Inflammatory macrophage (primary cell): ENCODE data around the gene TACC2.
A peak's percentile ranks its signal among the peaks of the same experiment; 100 is the strongest.
"Not testable (repeated sequence)": the region's sequence is repeated elsewhere in the genome, so short reads cannot be mapped to it uniquely, and the experiment has no call there.

Experiments
- DNase-seq, 2 donors: peaks; one replicate each; pipeline ENCODE4 v3.0.0-alpha.2; 2020 to 2022

TACC2 gene

DNA sequence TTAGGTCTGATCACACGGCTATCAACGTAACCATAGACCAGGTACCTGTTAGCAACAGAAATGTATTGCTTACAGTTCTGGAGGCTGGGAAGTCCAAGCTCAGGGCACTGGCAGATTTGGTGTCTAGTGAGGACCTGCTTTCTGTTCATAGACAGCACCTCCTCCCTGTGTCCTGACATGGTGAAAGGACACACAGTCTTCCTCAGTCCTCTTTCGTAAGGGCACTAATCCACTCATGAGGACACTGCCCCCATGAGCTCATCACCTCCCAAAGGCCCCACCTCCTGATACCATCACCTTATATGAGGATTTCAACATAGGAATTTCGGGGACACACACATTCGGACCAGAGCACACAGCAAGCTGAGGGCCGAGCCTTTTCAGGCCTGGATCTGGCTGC is 210.7 kb downstream of the TACC2 start:
- no peak for DNase-seq

DNA sequence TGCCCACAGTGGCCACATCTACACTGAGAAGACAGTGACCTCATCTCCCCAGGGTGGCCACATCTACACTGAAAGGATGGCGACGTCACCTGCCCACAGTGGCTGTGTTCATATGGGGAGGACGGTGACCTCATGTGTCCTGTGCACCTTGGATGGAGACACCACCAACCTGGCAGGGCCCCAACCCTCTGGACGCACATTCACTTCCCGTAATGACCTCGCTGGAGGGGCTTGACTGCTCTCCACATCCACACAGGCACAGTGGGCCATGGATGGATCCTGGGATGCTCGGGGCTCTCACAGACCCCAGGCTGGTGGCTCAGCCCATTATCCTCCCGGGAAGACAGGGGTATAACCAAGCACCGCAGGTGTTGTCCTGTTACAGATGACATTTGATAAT is 212.4 kb downstream of the TACC2 start:
- DNase-seq: no peak

DNA sequence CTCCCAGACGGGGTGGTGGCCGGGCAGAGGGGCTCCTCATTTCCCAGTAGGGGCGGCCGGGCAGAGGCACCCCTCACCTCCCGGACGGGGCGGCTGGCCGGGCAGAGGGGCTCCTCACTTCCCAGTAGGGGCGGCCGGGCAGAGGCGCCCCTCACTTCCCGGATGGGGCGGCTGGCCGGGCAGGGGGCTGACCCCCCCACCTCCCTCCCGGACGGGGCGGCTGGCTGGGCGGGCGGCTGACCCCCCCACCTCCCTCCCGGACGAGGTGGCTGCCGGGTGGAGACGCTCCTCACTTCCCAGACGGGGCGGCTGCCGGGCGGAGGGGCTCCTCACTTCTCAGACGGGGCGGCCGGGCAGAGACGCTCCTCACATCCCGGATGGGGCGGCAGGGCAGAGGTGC is 214.2 kb downstream of the TACC2 start:
- not testable (repeated sequence) for DNase-seq

DNA sequence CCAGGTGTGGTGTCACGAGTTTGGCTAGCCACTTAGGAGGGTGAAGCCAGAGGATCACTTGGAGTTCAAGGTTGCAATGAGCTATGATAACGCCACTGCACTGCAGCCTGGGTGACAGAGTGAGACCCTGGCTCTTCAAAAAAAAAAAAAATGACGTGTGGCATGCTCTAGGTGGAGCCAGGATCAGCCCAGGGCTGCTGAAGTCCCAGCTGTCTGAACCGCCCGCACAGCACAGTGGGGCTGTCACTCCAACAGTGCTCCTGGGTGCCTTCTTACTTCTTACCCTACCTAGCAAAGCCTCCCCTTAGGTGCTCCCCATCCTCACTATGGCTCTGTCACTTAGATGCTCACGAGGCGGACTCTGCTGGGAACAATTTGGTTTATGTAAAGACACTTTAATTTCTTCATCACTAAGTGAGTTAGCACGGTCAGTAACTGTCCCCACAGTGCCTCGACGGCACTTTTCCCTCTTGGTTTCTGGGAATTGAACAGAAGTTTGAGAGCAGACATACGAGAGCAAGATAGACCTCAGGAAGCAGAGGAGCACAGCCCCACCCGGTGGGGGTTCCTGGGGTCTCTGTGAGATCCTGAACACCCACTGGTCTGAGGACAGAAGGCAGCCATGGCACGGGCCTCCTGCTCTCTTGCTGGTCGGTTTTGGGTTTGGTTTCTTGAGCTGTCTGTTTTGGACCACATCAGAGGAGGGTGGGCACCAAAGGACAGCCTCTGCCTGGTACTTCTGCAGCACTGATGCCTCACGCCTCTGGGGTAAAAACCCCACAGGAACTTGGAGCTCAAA is 215.9 kb downstream of the TACC2 start:
- no peak for DNase-seq

DNA sequence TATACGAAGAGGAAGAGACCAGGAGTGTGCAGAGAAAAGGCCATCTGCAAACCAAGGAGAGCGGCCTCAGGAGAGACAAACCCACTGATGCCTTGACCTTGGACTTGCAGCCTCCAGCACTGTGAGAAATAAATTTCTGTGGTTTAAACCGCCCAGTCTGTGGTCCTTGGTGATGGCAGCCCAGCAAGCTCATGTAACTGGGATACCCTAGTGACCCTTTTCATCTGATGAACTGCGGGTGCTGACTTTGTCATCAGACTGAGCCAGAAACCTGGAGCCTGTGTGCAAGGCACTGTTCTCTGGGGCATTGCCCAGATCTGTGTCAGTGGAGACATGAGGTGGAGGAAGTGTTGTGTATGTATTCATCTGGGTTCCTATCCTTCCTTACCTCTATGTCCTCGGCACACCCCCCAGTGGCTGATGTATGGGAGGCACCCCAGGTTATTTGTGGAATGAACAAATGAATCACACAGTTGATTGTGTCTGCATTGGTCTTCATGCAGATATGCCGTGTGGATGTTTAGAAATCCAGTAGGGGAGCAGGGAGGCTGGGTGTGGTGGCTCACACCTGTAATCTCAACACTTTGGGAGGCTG is 217.6 kb downstream of the TACC2 start:
- no peak for DNase-seq

DNA sequence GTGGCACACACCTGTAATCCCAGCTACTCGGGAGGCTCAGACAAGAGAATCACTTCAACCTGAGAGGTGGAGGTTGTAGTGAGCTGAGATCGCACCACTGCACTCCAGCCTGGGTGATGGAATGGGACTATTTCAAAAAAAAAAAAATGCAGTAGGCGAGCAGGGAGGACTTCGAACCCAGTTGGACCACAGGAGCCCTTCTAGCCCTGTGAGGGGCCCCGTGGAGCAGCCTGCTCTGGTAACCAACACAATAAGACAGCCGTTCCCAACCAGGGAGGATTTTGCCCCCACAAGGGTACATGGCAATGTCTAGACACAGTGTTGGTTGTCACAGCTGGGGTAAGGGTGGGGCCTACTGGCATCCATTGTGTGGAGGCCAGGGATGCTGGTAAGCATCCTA is 218.2 kb downstream of the TACC2 start:
- DNase-seq: no peak

DNA sequence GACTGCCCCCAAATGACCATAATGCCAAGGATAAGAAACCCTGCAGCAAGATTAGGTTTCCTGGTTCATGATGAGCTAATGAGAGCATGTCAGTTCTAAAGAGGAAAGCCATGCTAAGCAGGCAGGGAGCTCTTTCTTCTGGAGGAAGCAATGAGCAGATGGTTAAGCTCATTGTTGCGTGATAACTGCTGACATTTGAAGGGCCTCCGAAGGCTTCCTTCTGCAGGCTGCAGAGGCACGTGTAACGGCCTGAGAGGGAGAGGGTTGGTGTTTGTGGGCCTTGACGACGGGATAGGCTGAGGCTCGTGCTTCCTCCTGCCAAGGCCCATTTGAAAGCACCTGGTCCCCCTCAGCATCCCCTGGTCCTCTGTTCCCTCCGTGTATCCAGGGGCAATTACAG is 218.6 kb downstream of the TACC2 start:
- DNase-seq: no peak

DNA sequence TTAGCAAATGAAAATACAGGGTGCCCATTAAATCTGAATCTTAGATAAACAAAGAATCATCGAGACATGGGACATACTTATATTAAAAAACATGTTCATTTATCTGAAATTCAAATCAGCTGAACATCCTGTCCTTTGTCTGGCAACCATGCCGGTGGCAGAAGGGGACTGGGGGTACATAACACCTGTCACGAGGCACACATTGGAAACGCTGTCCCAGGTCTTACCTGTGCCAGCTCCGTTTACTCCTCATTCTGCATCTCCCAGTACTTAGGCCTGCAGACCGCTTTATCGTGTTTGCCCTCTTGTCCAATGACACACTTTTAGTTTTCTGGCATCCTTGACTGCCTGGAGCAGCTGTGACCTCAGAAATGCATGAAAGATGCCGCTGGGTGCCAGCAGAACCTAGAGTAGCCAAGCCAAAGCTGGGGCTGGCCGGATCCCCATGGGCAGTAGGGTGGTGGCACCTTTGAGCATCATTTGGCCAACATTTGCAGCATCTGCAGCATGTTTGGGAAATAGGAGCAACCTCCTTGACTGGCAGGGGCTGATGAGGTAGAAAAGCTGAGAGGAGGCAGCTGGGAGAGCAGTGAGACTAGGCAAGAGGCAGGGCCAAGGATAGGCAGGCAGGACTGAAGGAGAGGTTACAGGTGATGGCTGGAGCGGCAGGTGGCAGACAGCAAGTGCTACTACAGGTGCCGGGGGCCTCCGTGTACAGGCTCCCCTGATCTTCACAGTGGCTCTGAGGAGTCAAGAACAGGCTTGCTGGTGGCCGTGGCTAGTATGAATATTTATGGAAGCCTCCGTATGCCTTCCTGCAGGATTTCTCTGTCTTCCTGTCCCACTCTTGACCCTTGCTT is 219.8 kb downstream of the TACC2 start:
- no peak for DNase-seq

DNA sequence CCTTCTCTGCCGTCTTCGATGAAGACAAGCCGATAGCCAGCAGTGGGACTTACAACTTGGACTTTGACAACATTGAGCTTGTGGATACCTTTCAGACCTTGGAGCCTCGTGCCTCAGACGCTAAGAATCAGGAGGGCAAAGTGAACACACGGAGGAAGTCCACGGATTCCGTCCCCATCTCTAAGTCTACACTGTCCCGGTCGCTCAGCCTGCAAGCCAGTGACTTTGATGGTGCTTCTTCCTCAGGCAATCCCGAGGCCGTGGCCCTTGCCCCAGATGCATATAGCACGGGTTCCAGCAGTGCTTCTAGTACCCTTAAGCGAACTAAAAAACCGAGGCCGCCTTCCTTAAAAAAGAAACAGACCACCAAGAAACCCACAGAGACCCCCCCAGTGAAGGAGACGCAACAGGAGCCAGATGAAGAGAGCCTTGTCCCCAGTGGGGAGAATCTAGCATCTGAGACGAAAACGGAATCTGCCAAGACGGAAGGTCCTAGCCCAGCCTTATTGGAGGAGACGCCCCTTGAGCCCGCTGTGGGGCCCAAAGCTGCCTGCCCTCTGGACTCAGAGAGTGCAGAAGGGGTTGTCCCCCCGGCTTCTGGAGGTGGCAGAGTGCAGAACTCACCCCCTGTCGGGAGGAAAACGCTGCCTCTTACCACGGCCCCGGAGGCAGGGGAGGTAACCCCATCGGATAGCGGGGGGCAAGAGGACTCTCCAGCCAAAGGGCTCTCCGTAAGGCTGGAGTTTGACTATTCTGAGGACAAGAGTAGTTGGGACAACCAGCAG is 221.7 kb downstream of the TACC2 start:
- DNase-seq: no peak

DNA sequence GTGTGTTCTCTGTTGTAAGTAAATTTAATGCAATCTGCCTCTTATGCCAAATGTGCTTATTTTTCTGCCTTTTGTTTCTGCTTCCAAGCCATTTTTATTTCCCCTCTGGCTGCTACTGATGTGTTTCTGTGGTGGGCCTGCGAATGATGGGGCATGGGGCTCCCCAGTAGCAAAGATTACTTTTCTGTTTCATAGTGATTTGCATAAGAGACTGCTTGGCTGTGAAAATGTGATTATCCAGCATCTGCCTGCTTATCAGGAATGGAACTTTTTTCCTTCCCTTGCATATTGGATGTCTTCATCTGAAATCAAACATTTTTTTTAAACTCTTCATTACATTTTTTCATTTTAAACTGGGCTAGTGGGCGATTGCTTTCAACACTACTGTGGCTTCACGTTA is 224.4 kb downstream of the TACC2 start:
- DNase-seq: no peak

DNA sequence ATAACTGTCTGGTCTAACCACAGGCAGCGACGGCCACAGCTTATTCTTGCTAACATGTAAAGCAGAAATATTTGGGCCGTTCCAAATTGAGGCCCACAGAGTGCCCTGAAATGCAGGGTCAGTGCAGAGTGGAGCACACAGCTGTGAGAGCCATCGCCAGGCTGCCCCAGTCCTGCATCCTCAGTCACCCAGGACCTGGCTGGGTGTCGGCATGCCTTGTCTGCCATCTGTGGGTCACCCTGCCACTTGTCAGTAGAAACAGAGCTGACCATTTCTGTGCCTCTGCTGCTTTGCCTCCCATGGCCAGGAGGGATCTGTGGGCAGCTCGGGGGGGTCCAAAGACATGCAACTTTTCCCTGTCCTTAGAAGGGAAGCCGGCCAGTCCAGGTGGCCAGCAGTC is 224.8 kb downstream of the TACC2 start:
- DNase-seq: no peak

DNA sequence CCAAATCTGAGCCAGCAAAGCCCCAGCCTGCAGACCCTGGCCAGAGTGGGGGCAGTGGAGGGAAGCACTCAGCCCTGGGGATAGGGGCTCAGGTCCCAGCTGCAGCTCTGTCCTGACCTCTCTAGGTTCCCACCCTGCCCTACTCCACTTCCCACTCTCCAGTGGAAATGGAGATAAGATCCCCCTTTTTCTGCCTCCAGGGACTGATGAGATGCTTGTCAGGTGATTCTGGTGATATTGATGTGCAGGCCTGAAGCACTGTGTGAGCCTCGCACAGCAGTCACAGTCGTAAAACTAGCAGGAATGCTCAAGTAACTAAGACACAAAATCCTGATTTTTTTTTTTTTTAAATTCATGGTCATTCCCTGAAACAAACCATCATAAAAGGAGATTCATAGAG is 227.1 kb downstream of the TACC2 start:
- no peak for DNase-seq

DNA sequence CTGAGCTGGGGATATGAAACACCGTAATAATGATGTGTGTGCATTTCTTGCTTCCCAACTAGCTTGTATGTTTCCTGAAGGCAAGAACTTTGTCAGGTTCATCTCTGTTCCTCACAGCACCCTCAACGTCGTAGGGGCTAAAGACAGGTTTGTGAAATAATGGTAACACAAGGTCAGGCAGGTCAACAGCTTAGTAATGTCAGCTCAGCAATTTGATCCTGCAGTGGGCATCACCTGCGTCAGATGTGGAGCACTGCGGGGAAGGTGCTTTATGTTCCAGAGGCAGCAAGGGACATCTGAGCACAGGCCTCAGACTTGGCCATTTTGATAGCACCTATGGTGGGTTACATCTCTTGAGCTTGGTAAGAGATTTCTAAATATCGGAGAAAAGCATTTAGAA is 230.4 kb downstream of the TACC2 start:
- no peak for DNase-seq

DNA sequence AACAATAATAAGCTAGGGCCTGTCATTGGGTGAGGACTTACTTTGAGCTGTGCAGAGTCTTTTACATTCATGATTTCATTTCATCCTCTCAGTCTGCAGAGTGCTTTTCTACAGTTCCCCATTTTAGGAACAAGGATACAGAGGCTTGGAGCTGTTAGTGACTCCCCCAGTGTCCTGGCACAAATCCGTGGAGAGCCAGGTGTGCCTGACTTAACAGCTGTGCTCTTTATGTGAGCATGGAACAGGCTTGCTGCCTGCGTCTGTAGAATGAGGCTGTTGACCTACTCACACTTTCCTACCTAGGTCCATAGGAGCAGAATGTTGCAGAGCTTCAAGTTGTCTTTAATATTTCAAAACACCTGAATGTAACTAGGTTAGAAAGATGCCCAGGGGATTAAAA is 231.8 kb downstream of the TACC2 start:
- no peak for DNase-seq

DNA sequence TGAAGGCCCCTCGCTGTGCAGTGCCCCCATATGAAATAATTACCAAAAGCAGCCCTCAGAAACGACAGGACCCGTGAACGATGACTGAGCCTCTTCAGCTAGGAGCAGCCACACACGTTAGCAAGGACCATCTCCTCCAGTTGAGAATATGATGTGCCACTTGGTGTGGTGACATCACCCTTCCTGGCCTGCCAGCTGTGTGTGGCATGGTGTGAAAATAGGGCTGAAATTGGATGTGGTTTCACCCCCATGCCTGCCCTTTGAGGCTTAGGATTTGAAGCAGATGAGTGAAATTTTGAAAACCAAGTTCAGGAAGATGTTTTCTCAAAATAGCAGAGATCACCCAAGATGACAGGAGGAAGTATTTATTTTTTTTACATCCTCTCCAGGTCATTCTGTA is 233.0 kb downstream of the TACC2 start:
- no peak for DNase-seq

DNA sequence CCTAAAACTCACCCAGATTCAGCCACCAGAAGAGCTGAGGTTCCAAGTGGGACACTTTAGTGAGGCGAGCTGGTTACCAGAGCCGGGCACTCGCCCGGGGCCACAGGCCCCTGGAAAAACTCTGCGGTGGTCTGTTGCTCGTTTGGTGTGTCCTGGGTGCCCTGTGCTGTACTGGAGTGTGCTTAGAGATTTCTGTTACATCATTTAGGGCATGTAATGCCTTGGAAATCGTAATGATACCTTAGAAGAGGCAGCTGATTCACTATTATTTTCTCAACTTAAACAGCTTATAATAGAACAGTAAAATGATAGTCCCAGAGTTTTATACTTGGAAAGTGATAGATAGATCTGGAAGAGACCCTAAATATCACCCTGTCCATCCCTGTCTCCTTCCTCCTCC is 233.7 kb downstream of the TACC2 start:
- DNase-seq: no peak

DNA sequence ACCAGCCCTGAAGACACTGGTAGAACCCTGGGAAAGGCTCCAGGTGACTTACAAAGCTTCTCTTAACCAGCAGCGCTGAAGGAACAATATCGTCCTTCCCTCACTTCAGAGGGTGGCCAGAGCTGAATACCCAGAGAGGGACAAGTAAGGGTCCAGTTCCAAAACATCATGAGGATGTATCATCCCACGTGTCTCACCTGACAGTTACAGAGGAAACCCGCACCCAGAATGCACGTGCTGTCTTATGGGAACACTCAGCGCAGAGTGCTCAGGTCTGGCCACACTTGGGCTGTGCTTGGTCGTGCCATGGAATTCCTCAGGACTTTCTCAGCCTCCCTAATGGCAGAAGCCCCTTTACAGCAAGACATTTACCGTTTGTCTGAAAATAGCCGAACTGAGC is 235.2 kb downstream of the TACC2 start:
- DNase-seq: no peak

DNA sequence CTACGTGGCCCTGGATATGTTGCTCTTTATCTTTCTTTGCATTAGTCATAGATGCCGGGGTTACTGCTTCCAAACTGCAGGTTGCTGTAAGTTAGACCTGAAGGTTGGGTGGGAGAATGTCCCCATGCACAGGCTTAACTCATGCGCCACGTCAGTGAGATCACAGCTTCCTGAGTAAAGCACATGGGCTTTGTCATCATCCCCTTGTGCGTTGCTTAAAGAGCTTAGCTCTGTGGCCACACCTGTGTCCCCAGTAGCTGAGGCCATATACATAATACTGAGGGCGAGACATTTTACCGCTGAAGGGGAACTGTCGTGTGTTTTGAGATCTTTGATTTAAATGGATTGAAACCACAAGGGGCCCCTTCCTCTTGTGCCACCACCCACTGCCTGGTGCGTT is 236.4 kb downstream of the TACC2 start:
- peak in 1 of 2 donors; percentile 0 for DNase-seq

DNA sequence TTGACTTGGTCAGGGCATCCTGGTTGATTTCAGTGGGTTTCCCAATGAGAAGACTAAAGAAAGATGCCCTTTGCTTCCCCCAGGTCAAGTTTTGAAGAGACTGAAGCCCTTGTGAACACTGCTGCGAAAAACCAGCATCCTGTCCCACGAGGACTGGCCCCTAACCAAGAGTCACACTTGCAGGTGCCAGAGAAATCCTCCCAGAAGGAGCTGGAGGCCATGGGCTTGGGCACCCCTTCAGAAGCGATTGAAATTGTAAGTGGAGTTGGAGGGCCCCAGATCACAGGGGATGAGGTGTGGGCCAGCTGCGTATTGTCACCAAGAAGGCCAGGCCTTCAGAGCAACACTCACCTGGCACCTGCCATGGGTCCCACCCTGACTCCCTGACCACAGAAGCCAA is 238.8 kb downstream of the TACC2 start:
- no peak for DNase-seq

DNA sequence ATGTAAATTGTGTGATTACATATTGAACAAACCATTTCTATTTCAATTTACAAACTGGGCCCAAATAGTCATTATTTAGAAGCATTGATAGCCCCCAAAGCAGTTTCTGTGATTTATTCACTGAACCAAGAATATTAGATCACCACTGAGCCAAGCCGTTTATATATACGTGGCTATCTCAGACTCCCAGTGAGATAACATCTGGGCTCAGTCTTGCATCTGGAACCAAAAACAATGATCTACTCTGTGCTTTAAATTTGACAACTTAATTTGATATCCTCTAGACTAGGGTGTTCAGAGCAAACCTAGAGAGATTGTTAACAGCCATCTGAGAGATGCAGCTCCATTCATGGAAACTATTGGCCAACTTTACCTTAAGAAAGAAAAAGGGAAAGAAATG is 240.7 kb downstream of the TACC2 start:
- no peak for DNase-seq

DNA sequence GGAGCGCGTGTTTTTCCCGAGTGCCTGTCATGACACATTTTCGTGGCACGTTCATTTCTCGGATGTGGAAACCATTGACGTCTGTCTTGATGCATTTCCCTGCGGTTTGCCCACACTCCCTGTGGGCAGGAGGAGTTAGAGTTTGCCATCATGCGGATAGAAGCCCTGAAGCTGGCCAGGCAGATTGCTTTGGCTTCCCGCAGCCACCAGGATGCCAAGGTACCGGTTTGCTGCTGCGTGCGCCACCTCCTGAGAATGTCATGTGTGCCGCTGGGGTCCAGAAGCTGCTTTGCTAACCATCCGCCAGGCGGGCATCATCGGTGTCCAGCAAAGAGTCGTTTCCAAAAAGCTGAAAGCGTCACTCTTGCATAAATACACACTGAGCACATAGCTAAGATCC is 241.3 kb downstream of the TACC2 start:
- DNase-seq: no peak

DNA sequence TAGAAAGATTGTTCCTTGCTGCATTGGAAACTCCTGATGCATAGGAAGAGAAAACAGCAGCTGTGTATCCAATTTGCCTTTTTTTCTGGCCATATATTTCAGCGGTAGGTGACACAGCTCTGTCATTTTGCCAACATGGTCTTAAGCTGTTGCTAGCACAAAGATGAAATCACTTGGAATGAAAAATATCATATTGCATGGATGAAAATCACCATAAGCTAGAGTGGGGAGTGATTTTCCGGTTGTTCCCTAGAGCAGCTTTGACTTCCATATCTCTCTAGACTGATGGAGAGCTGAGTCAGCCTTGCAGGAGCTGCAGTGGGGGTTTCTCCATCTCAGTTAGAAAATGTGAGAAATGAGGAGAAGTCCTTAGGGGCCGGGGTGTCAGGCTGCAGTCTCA is 243.8 kb downstream of the TACC2 start:
- no peak for DNase-seq

DNA sequence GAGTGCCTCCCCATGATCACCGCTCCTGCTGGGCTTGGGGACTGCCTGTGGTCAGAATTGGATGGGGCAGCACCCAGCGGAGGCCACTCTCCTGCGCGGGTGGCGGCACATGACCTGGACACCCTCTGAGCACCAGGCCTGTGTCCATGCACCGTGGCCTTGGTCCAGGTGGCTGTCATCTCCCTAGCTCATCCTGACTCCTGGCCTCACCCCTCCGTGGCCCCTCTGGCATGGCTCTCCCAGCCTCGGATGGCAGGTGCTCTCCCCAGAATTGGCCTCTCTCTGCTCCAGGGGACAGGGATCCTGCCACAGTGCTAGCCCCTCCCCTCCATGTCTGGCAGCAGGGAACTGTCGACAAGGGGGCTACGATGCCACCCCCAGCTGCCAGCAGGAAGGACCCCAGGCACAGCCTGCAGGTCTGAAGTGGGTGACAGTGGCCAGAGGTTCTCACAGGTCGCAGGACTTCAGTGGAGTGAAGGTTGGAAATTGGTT is 244.9 kb downstream of the TACC2 start:
- no peak for DNase-seq
